GM21515 (cell line): ENCODE results near the gene MDM2.

Experiments
- ATAC-seq: cut with Tn5 transposase; IDR thresholded peaks from one replicate; pipeline ENCODE4 v1.9.1; 2021; ENCODE audit not compliant: unreplicated experiment

Gene MDM2

DNA sequence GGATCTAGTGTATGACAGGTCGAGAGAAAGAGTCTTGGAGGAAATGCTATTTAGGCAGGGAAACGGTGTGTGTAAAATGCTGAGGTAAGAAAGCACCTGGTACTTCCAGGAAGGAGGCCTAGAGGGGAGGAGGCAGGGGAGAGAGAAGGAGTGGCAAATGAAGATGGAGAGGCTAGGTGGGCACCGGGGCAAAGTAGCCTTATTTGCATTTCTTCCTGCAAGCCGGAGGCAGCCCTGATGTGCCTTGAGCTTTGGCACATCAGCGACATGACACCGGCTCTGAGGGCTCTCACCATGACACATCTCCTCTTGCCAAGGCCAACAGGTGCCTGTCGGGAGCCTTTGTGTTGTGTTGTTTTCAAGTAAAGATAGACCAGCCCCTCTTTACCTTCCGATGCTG lies 63.4 kb downstream of the MDM2 start:
- ATAC-seq: no peak

DNA sequence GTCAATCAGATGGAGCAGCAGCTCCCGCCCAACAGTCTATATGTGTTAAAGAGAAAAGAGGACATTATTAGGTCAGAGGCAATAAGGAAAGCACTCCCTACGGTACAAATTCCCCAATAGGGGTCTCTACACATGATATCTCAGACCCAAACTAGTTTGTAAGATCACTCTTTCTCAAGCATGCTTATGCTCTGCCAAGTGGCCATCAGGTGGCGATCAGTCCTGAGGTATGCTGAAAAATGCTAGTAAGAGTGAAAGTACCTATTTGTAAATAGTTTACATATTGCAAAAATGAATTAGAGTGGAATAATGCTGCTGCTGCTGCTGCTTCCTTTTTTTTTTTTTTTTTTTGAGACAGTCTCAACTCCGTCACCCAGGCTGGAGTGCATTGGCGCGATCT lies 63.9 kb downstream of the MDM2 start:
- ATAC-seq: no peak

GRCh38 chr12:68873316-68873715 lies 65.3 kb downstream of the MDM2 start:
- no peak for ATAC-seq

DNA sequence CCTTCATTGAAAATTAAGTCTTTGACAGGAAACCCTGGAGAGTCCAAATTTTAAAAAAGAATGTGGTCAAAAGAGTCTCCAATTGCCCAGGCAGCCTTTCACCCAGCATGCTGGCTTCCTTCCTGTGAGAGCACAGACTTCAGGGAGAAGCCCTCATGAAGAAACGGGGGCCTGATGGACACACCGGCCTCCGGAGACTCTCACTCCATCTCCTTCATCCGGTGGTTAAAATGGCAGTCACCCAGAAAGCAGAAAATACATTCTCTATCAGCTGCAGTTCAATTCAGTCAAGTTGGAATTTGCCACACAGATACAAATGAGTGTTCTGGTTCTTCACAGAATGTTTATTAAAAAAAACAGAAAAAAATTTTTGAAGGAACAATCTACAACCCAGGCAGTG lies 68.5 kb downstream of the MDM2 start:
- ATAC-seq: no peak

DNA sequence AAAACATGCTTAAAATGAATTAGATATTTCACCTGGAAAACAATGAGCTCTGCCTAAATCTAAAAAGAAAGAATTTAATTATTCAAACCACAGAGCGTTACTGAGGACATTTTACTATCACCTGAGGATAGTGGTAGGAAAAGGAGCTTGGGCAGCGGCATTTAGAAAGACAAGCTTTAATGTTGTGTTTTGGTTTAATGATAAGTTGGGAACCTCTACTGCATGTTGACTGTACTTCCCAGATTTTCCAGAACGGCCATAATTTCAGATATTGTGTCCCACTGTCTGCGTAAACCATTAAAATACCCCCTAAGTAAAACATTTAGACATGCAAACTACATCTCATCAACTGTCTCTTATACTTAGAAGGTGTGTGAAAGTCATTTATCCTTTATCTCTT lies 69.6 kb downstream of the MDM2 start:
- ATAC-seq: no peak

DNA sequence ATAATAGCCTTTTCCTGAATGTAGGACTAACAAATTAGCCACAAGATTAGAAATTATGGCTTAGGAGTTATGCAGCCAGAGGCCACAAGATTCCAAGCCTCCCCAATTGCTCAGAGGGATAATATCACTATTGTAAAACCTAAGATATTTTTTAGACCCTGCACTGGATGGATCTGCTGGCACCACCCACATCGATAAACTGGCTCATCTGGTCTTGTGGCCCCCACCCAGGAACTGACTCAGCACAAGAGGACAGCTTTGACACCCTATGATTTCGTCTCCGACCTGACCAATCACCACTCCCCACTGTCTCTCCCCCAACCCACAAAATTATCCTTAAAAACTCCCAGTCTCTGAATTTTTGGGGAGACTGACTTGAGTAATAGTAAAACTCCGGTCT lies 70.3 kb downstream of the MDM2 start:
- no peak for ATAC-seq

DNA sequence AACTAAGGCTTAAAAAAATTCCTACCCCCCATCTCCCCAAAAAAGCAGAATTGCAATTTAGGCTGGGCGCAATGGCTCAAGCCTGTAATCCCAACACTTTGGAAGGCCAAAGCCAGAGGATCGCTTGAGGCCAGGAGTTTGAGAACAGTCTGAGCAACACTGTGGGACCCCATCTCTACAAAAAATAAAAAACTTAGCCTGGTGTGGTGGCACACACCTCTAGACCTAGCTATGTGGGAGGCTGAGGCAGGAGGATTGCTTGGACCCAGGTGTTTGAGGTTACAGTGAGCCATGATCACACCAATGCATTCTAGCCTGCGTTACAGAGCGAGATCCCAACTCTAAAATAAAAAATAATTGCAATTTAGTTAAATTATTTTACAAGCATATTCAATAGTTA lies 70.9 kb downstream of the MDM2 start:
- ATAC-seq: no peak

- ATAC-seq: no peak
Observed at GRCh38 chr12:68880660-68881325, 72.8 kb downstream of the MDM2 start.

- no peak for ATAC-seq
Observed at GRCh38 chr12:68882251-68882964, 74.4 kb downstream of the MDM2 start.

- ATAC-seq: no peak
Observed at GRCh38 chr12:68883151-68883550, 75.2 kb downstream of the MDM2 start.

DNA sequence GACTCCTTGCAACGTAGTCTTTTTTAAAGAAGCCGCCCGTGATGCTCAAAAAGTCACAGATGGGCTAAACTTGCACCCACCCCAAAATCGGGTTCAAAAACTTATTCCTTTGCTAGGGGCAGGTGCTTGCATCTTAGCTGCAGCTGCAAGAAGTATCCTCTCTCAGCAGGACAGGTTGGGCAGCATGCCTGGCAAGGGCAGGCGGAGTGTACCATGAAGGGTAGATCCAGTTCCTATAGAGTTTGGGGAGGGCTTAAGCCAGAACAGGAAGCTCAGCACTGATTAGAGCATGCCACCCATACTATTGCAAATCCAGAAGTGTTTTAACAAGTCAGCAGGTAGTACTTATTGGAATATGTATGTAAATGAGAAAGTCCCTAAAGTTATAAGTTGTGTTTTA lies 76.3 kb downstream of the MDM2 start:
- no peak for ATAC-seq

DNA sequence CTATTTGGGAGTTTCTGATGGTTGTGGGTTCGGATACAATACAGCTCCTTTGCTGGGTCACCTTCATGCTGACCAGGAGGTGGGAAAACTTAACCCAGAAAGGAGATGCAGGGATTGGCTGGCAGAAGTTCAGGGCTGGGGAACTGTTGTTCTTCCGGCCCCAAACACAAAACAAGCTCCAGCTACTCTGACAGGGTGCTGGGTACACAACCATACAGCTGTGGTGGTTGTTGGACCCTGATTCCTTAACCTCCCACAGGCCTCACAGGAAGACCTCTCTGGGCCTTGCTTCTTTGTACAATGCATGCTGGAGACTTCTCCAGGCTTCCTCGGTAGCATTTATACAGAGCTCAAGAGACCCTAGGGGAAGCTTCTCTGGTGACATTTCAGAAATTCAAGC lies 77.4 kb downstream of the MDM2 start:
- ATAC-seq: no peak

- ATAC-seq: no peak
Observed at GRCh38 chr12:68886636-68887572, 78.9 kb downstream of the MDM2 start.

GRCh38 chr12:68887641-68888040 lies 79.7 kb downstream of the MDM2 start:
- no peak for ATAC-seq

- ATAC-seq: no peak
Observed at GRCh38 chr12:68888243-68888642, 80.3 kb downstream of the MDM2 start.

DNA sequence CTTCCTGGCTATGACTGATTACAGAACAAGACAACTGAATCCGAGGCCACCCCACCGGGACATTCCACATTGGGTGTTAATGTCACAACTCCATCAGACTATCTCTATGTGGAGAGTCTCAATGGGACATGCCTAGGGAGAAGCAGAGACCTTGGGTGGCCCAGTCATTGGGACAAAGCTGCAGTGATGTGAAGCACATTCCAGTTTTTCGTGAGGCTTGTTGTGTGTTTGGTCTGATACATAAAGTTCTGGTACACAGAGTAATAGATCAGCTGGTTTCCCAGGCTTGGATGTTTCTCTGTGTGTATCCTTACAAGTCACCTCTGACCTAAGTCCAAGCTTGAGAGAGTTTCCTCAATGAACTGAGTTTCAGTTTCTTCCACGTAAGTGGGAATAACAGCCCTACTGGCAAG lies 82.7 kb downstream of the MDM2 start:
- no peak for ATAC-seq

GRCh38 chr12:68891141-68891540 lies 83.2 kb downstream of the MDM2 start:
- ATAC-seq: no peak

DNA sequence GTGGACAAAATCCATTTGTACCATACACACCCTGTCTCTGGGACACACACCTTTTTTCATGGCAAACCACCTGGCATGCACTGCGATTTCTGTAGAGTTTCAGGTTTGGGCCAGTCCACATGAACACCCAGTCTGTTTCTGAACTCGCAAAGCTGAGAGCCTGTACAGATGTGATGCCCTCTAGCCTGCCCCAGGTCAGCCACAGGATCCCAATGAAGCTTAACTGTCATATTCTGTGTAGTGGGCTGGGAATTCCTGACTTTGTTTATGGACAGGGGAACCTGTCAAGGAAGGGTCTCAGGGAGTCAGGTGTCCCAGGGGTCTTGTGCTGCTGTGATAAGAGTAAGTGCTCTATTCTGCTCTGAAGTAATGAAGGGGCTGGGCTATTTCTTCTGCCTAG lies 85.2 kb downstream of the MDM2 start:
- no peak for ATAC-seq

DNA sequence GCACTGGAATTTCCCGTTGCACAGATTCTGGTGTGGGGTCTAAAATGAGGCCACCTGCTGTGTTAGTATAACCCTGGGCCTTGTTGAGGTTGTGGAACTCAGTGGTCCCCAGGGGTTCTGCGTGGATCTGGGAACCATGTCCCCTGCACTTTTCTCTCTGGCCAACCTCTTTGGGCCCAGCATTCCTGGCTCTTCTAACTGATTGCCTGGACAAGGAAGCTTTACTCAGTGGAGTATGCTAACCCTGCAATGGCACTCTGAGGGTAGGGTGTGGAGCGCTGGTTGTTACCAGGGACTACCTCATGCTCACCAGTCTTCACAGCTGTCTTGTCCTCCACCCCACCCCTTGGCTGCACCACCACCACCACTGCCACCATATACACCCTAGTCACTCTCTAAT lies 85.8 kb downstream of the MDM2 start:
- ATAC-seq: no peak

GRCh38 chr12:68894276-68894855 lies 86.4 kb downstream of the MDM2 start:
- ATAC-seq: no peak

GRCh38 chr12:68896881-68897540 lies 89.0 kb downstream of the MDM2 start:
- no peak for ATAC-seq
